Measurements from ENCODE around the gene KRTAP4-8. TPM values are rescaled to one million over a fixed set of nuclear protein-coding genes. Genes with fewer than 3 reads are reported as not detected.
"Not testable (repeated sequence)": the region's sequence is repeated elsewhere in the genome, so short reads cannot be mapped to it uniquely, and the experiment has no call there.

KRTAP4-8 gene
- total RNA-seq, 4 donors from 2014 or later: not detected

- DNase-seq: no peak
- intact Hi-C loops (cut with DNase I; ENCODE audit: low total_unique reads): no loop called here
These were observed 36.2 kb upstream of the KRTAP4-8 start for GRCh38 chr17:41133880-41134735.

DNA sequence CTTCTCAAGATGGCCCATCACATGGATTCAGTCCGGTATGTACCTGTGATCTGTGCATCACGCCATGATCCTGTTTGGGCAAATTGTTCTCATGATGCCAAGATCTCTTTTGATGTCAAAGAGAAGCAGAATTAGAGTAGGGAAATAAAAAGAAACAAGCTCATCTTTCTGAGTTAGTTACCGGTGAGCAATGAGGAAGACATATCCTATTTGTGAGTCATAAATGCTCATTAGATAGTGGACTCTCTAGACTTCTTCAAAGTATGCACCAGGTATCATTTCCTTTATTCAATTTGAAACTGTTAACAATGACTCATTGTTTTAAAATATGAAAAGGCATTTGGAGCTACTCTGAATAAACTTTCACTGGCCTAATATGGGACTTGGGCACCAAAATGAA lies 34.0 kb upstream of the KRTAP4-8 start:
- H3K27ac ChIP-seq: no peak overlapping the region
- intact Hi-C loops (cut with DNase I; ENCODE audit: low total_unique reads): no loop called here

More at GRCh38 chr17:41133880-41134735, 36.2 kb upstream of the KRTAP4-8 start:
- H3K4me1 ChIP-seq: no peaks in the 10 kb centered on the region
- TF ChIP-seq, protein P1, sequence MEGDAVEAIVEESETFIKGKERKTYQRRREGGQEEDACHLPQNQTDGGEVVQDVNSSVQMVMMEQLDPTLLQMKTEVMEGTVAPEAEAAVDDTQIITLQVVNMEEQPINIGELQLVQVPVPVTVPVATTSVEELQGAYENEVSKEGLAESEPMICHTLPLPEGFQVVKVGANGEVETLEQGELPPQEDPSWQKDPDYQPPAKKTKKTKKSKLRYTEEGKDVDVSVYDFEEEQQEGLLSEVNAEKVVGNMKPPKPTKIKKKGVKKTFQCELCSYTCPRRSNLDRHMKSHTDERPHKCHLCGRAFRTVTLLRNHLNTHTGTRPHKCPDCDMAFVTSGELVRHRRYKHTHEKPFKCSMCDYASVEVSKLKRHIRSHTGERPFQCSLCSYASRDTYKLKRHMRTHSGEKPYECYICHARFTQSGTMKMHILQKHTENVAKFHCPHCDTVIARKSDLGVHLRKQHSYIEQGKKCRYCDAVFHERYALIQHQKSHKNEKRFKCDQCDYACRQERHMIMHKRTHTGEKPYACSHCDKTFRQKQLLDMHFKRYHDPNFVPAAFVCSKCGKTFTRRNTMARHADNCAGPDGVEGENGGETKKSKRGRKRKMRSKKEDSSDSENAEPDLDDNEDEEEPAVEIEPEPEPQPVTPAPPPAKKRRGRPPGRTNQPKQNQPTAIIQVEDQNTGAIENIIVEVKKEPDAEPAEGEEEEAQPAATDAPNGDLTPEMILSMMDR (IDR thresholded peaks at IDR 0.05): no peak
- no peak for TF ChIP-seq POLR2A (IDR thresholded peaks at IDR 0.05)
- H3K27me3 ChIP-seq: no peaks in the 10 kb centered on the region
- H3K36me3 ChIP-seq: no peaks in the 10 kb centered on the region
- H3K4me3 ChIP-seq: no peak overlapping the region
- no peaks in the 10 kb centered on the region for H3K9me3 ChIP-seq
- H3K27ac ChIP-seq: no peak overlapping the region

DNA sequence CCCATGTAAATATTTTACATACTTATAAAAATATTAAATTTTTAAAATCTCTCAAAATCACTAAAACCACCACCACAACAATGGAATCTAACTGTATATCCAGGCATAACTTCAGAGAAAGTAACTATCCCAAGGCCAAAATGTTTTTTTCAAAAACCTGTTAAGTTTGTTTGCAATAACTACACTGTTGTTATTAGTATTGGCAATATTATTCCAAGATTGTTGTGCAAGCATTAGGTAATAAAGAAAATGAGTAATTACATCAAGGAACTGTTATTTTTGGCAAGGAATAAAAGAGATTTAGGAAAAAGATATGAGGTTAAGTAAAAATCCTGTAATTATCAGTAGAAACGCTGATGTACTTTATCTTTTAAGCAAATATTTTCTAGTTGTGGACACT lies 29.4 kb upstream of the KRTAP4-8 start:
- Histone ChIP-seq H3K27ac (no peak overlapping the region), H3K9me3 (no peaks in the 10 kb centered on the region)
- no peak for TF ChIP-seq POLR2A (IDR thresholded peaks at IDR 0.05)
- TF ChIP-seq, protein P1 (IDR thresholded peaks at IDR 0.05): no peak

More for the DNA sequence above, 34.0 kb upstream of the KRTAP4-8 start:
- H3K27me3 ChIP-seq: no peaks in the 10 kb centered on the region
- no peak for TF ChIP-seq POLR2A (IDR thresholded peaks at IDR 0.05)
- TF ChIP-seq, protein P1 (IDR thresholded peaks at IDR 0.05): no peak
- H3K4me1 ChIP-seq: no peaks in the 10 kb centered on the region
- H3K9me3 ChIP-seq: no peaks in the 10 kb centered on the region
- no peaks in the 10 kb centered on the region for H3K36me3 ChIP-seq
- DNase-seq: no peak
- H3K4me3 ChIP-seq: no peak overlapping the region

GRCh38 chr17:41126412-41126811 lies 28.5 kb upstream of the KRTAP4-8 start:
- H3K27ac ChIP-seq: no peak overlapping the region
- intact Hi-C loops (cut with DNase I; ENCODE audit: low total_unique reads): no loop called here
- no peaks in the 10 kb centered on the region for H3K36me3 ChIP-seq
- no peaks in the 10 kb centered on the region for H3K27me3 ChIP-seq
- H3K4me1 ChIP-seq: no peaks in the 10 kb centered on the region
- DNase-seq: no peak
- no peaks in the 10 kb centered on the region for H3K9me3 ChIP-seq
- H3K4me3 ChIP-seq: no peak overlapping the region
- TF ChIP-seq, protein P1 (IDR thresholded peaks at IDR 0.05): no peak
- no peak for TF ChIP-seq POLR2A (IDR thresholded peaks at IDR 0.05)

More for the DNA sequence above, 29.4 kb upstream of the KRTAP4-8 start:
- Histone ChIP-seq H3K27me3 (no peaks in the 10 kb centered on the region), H3K4me1 (no peaks in the 10 kb centered on the region), H3K4me3 (no peak overlapping the region), H3K36me3 (no peaks in the 10 kb centered on the region)
- DNase-seq: no peak
- intact Hi-C loops (cut with DNase I; ENCODE audit: low total_unique reads): no loop called here

DNA sequence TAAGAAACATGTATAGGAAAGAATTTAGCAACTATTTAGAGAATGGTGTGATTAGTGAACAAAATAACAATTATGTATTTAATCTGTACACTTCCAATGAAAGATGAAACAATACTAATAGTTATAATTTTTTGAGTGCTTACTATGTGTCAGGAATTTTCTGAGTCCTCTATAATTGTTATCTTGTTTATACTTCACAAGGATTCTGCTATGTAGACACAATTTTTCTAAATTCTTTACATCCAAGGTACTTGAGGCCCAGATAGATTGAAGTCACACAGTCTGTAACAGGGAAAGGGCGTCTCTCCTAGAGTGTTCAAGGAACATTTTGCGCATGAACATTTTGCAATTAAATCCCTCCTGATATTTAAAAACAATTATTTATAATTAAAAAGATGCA lies 27.1 kb upstream of the KRTAP4-8 start:
- H3K27me3 ChIP-seq: no peaks in the 10 kb centered on the region
- no peak for DNase-seq
- TF ChIP-seq, protein P1 (IDR thresholded peaks at IDR 0.05): no peak
- TF ChIP-seq POLR2A (IDR thresholded peaks at IDR 0.05): no peak
- no peaks in the 10 kb centered on the region for H3K4me1 ChIP-seq
- H3K4me3 ChIP-seq: no peak overlapping the region
- no peak overlapping the region for H3K27ac ChIP-seq
- H3K36me3 ChIP-seq: no peaks in the 10 kb centered on the region
- intact Hi-C loops (cut with DNase I; ENCODE audit: low total_unique reads): no loop called here
- no peaks in the 10 kb centered on the region for H3K9me3 ChIP-seq

GRCh38 chr17:41123991-41124371 lies 26.0 kb upstream of the KRTAP4-8 start, which contains the start of gene KRTAP4-12:
TSS of gene KRTAP4-12 (minus strand) at chr17:41124182. CDS start at chr17:41124122, 60 bp downstream.
- H3K36me3 ChIP-seq; DNase-seq; H3K4me3 ChIP-seq; H3K4me1 ChIP-seq; H3K27ac ChIP-seq; H3K9me3 ChIP-seq; H3K27me3 ChIP-seq; intact Hi-C loops (cut with DNase I; ENCODE audit: low total_unique reads): not testable (repeated sequence)

- H3K4me1 ChIP-seq; H3K27ac ChIP-seq; H3K27me3 ChIP-seq; intact Hi-C loops (cut with DNase I; ENCODE audit: low total_unique reads); H3K4me3 ChIP-seq; DNase-seq; H3K36me3 ChIP-seq; H3K9me3 ChIP-seq: not testable (repeated sequence)
These were observed 25.5 kb upstream of the KRTAP4-8 start for GRCh38 chr17:41123292-41123990.

Data from uterus (tissue), 4 donors.